Stimulated activated CD8-positive, alpha-beta memory T cell treated with anti-CD3 and anti-CD28 coated beads, Interleukin-15, amount 100 ng/mL, for 1 hour (primary cell): ENCODE measurements around the gene ID2.

Experiments used
- DNase-seq: peaks from one replicate; pipeline ENCODE4 v3.0.0-alpha.2; 2020; ENCODE audit warnings: low read depth

Gene ID2

GRCh38 chr2:8670580-8670979 lies 11.3 kb upstream of the ID2 start:
- no peak for DNase-seq

GRCh38 chr2:8671176-8671575 lies 10.7 kb upstream of the ID2 start:
- DNase-seq = no peak

- DNase-seq = no peak
Observed at GRCh38 chr2:8671802-8672201, 10.1 kb upstream of the ID2 start.

- DNase-seq = no peak
Observed at GRCh38 chr2:8672940-8673339, 8.9 kb upstream of the ID2 start.

GRCh38 chr2:8673381-8673780 lies 8.5 kb upstream of the ID2 start:
- DNase-seq = no peak

- no peak for DNase-seq
Observed at GRCh38 chr2:8674420-8675009, 7.3 kb upstream of the ID2 start.

GRCh38 chr2:8675543-8675942 lies 6.3 kb upstream of the ID2 start:
- no peak for DNase-seq

- no peak for DNase-seq
Observed at GRCh38 chr2:8676191-8676920, 5.5 kb upstream of the ID2 start.

GRCh38 chr2:8676921-8677645 lies 4.8 kb upstream of the ID2 start:
- DNase-seq = no peak

- DNase-seq = no peak
Observed at GRCh38 chr2:8677646-8678592, 3.9 kb upstream of the ID2 start.

GRCh38 chr2:8678731-8679566 lies 2.9 kb upstream of the ID2 start:
- peak; percentile 52 for DNase-seq

- no peak for DNase-seq
Observed at GRCh38 chr2:8679567-8679826, 2.4 kb upstream of the ID2 start.

GRCh38 chr2:8679827-8680731 lies 1.8 kb upstream of the ID2 start:
- DNase-seq = no peak

- DNase-seq = no peak
Observed at GRCh38 chr2:8680822-8681760, 765 bp upstream of the ID2 start.

- no peak for DNase-seq
Observed at GRCh38 chr2:8682719-8683667, 1.1 kb downstream of the ID2 start.

GRCh38 chr2:8684540-8684877 lies 2.7 kb downstream of the ID2 start:
- DNase-seq = no peak

GRCh38 chr2:8684878-8685696 lies 3.2 kb downstream of the ID2 start:
- DNase-seq = no peak
